ENCODE measurements around the gene RSKR. TPM values are rescaled to one million over a fixed set of nuclear protein-coding genes. Genes with fewer than 3 reads are reported as not detected.

Gene RSKR
- total and polyA plus RNA-seq, 9 of the 15 experiments (the other 6 are each of a cell fraction or from before 2014, with no cell fraction given) = 1.4 to 42.3 (median 16.2) TPM

DNA sequence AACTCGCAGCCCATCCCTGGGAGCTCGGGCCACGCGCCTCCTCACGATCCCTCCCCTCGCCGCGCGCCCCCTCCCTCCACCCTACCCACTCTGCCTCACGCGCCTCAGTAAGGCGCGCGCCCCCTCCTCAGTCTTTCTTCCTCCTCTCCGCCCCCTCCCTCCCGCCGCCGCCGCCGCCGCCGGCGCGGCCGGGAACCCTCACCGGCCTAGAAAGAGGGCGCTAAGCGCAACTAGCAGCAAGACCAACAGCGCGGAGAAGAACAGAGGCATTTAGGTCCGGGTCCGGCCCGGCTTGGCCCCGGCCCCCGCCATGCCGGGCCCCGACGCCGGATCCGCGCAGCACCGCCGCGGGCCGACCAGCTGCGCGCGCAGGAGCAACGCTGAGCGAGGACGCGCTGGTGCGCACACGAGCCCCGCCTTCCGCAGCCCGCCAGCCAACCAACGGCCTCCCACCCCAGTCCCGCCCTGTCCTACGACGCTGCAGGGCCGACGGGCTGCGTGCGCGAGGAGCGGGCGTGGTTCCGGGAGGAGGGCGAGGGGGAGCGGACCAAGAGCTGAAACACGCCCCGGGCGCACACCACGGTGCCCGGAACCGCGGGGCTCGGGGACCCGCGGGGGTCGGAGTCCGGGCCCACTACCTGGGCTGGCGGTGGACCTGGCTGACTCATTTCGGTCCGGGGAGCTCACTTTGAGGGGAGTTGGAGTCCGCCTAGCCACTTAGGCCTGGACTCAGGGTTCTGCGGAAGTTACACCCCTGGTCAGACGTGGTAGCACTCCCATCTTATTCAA is 31.0 kb upstream of the RSKR start, which contains the start of gene BLTP2 (continued):
- TF ChIP-seq, protein P1, sequence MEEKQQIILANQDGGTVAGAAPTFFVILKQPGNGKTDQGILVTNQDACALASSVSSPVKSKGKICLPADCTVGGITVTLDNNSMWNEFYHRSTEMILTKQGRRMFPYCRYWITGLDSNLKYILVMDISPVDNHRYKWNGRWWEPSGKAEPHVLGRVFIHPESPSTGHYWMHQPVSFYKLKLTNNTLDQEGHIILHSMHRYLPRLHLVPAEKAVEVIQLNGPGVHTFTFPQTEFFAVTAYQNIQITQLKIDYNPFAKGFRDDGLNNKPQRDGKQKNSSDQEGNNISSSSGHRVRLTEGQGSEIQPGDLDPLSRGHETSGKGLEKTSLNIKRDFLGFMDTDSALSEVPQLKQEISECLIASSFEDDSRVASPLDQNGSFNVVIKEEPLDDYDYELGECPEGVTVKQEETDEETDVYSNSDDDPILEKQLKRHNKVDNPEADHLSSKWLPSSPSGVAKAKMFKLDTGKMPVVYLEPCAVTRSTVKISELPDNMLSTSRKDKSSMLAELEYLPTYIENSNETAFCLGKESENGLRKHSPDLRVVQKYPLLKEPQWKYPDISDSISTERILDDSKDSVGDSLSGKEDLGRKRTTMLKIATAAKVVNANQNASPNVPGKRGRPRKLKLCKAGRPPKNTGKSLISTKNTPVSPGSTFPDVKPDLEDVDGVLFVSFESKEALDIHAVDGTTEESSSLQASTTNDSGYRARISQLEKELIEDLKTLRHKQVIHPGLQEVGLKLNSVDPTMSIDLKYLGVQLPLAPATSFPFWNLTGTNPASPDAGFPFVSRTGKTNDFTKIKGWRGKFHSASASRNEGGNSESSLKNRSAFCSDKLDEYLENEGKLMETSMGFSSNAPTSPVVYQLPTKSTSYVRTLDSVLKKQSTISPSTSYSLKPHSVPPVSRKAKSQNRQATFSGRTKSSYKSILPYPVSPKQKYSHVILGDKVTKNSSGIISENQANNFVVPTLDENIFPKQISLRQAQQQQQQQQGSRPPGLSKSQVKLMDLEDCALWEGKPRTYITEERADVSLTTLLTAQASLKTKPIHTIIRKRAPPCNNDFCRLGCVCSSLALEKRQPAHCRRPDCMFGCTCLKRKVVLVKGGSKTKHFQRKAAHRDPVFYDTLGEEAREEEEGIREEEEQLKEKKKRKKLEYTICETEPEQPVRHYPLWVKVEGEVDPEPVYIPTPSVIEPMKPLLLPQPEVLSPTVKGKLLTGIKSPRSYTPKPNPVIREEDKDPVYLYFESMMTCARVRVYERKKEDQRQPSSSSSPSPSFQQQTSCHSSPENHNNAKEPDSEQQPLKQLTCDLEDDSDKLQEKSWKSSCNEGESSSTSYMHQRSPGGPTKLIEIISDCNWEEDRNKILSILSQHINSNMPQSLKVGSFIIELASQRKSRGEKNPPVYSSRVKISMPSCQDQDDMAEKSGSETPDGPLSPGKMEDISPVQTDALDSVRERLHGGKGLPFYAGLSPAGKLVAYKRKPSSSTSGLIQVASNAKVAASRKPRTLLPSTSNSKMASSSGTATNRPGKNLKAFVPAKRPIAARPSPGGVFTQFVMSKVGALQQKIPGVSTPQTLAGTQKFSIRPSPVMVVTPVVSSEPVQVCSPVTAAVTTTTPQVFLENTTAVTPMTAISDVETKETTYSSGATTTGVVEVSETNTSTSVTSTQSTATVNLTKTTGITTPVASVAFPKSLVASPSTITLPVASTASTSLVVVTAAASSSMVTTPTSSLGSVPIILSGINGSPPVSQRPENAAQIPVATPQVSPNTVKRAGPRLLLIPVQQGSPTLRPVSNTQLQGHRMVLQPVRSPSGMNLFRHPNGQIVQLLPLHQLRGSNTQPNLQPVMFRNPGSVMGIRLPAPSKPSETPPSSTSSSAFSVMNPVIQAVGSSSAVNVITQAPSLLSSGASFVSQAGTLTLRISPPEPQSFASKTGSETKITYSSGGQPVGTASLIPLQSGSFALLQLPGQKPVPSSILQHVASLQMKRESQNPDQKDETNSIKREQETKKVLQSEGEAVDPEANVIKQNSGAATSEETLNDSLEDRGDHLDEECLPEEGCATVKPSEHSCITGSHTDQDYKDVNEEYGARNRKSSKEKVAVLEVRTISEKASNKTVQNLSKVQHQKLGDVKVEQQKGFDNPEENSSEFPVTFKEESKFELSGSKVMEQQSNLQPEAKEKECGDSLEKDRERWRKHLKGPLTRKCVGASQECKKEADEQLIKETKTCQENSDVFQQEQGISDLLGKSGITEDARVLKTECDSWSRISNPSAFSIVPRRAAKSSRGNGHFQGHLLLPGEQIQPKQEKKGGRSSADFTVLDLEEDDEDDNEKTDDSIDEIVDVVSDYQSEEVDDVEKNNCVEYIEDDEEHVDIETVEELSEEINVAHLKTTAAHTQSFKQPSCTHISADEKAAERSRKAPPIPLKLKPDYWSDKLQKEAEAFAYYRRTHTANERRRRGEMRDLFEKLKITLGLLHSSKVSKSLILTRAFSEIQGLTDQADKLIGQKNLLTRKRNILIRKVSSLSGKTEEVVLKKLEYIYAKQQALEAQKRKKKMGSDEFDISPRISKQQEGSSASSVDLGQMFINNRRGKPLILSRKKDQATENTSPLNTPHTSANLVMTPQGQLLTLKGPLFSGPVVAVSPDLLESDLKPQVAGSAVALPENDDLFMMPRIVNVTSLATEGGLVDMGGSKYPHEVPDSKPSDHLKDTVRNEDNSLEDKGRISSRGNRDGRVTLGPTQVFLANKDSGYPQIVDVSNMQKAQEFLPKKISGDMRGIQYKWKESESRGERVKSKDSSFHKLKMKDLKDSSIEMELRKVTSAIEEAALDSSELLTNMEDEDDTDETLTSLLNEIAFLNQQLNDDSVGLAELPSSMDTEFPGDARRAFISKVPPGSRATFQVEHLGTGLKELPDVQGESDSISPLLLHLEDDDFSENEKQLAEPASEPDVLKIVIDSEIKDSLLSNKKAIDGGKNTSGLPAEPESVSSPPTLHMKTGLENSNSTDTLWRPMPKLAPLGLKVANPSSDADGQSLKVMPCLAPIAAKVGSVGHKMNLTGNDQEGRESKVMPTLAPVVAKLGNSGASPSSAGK (IDR thresholded peaks at IDR 0.05) = peak; percentile 46; the same call in 1 of the 2 replicates
- TF ChIP-seq, protein P2, sequence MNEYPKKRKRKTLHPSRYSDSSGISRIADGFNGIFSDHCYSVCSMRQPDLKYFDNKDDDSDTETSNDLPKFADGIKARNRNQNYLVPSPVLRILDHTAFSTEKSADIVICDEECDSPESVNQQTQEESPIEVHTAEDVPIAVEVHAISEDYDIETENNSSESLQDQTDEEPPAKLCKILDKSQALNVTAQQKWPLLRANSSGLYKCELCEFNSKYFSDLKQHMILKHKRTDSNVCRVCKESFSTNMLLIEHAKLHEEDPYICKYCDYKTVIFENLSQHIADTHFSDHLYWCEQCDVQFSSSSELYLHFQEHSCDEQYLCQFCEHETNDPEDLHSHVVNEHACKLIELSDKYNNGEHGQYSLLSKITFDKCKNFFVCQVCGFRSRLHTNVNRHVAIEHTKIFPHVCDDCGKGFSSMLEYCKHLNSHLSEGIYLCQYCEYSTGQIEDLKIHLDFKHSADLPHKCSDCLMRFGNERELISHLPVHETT (CRISPR knock-in tag; conservative IDR thresholded peaks at IDR 0.05 in 1 of 2, IDR thresholded peaks at IDR 0.05 in 1 of 2) = 0 out of 4 replicates have a peak, but pooled peaks of 1 of the 2 experiments have one; percentile 6
- TF ChIP-seq KDM4B (IDR thresholded peaks at IDR 0.05; ENCODE audit: borderline replicate concordance in 2 of 2, low read depth in 1 of 2) (peak in 1 of 2 experiments; percentile 69; a peak in 1 of 4 replicates), MEF2D (tag; conservative IDR thresholded peaks at IDR 0.05; ENCODE audit: low read depth) (no peak), USF1 (CRISPR knock-in tag; IDR thresholded peaks at IDR 0.05) (peak; percentile 26; the same call in 1 of the 2 replicates), KDM5B (IDR thresholded peaks at IDR 0.05; ENCODE audit: insufficient replicate concordance, low read depth, low read length) (peak; percentile 67), RBFOX2 (IDR thresholded peaks at IDR 0.05; ENCODE audit: low read depth, low read length) (peak; percentile 97)
- TF ChIP-seq, protein P3, sequence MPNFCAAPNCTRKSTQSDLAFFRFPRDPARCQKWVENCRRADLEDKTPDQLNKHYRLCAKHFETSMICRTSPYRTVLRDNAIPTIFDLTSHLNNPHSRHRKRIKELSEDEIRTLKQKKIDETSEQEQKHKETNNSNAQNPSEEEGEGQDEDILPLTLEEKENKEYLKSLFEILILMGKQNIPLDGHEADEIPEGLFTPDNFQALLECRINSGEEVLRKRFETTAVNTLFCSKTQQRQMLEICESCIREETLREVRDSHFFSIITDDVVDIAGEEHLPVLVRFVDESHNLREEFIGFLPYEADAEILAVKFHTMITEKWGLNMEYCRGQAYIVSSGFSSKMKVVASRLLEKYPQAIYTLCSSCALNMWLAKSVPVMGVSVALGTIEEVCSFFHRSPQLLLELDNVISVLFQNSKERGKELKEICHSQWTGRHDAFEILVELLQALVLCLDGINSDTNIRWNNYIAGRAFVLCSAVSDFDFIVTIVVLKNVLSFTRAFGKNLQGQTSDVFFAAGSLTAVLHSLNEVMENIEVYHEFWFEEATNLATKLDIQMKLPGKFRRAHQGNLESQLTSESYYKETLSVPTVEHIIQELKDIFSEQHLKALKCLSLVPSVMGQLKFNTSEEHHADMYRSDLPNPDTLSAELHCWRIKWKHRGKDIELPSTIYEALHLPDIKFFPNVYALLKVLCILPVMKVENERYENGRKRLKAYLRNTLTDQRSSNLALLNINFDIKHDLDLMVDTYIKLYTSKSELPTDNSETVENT (CRISPR knock-in tag; IDR thresholded peaks at IDR 0.05) = peak; percentile 70

Data from K562 (cell line).